AG10803 (cell line): Measurements from ENCODE around the gene UGT1A8.

Experiments
- DNase-seq: peaks from one replicate; pipeline ENCODE4 v3.0.0; 2010; ENCODE audit warnings: low read depth
- H3K4me3 ChIP-seq: 2 replicates; pipeline ENCODE4 v1.5.1; 2011; ENCODE audit warnings: mild to moderate bottlenecking, low read length, control low read depth
- CTCF ChIP-seq: conservative IDR thresholded peaks from 2 replicates; pipeline ENCODE4 v1.5.1; 2011; ENCODE audit warnings: mild to moderate bottlenecking, low read length, control low read depth, inconsistent platforms

Gene UGT1A8

DNA sequence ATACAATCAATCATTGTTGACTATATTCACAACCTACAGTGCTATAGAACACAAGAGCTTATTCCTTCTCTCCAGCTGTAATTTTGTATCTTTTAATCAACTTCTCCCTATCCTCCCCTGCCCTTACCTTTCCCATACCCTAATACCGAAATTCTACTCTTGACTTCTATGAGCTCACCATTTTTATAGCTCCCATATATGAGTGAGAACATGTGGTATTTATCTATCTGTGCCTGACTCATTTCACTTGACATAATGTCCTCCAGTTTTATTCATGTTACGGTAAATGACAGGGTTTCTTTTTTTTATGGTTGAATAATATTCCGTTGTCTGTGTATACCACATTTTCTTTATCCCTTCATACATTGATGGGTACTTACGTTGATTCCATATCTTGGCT lies 163.3 kb downstream of the UGT1A8 start:
- DNase-seq: no peak
- H3K4me3 ChIP-seq: no peak overlapping the region
- no peak for TF ChIP-seq CTCF

GRCh38 chr2:233789554-233789953 lies 172.1 kb downstream of the UGT1A8 start:
- H3K4me3 ChIP-seq: no peak overlapping the region
- DNase-seq: no peak
- no peak for TF ChIP-seq CTCF

- H3K4me3 ChIP-seq: no peak overlapping the region
- DNase-seq: no peak
- no peak for TF ChIP-seq CTCF
Measured at GRCh38 chr2:233791151-233791882, 173.9 kb downstream of the UGT1A8 start.

GRCh38 chr2:233791883-233792329 lies 174.5 kb downstream of the UGT1A8 start:
- H3K4me3 ChIP-seq: no peak overlapping the region
- DNase-seq: no peak
- no peak for TF ChIP-seq CTCF

DNA sequence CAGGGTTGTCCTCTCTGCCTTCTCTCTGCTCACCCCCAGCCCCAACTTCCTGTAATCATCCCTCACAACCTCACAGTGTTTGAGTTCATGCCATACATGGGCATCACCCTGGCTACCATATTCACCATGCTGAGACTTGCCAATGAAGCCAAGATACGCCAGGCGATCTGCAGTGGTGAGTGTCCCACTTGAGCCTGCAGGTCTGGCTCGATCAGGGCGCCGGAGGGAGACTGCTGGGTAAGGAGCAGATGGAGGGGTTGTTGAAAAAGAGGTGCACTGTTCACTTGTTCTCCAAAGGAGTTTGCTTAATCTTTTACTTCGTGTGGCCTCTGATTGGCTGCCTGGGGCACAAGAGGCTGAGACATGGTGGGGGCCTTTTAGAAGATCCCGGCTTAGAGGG lies 175.3 kb downstream of the UGT1A8 start:
- no peak for TF ChIP-seq CTCF
- DNase-seq: no peak
- H3K4me3 ChIP-seq: no peak overlapping the region

DNA sequence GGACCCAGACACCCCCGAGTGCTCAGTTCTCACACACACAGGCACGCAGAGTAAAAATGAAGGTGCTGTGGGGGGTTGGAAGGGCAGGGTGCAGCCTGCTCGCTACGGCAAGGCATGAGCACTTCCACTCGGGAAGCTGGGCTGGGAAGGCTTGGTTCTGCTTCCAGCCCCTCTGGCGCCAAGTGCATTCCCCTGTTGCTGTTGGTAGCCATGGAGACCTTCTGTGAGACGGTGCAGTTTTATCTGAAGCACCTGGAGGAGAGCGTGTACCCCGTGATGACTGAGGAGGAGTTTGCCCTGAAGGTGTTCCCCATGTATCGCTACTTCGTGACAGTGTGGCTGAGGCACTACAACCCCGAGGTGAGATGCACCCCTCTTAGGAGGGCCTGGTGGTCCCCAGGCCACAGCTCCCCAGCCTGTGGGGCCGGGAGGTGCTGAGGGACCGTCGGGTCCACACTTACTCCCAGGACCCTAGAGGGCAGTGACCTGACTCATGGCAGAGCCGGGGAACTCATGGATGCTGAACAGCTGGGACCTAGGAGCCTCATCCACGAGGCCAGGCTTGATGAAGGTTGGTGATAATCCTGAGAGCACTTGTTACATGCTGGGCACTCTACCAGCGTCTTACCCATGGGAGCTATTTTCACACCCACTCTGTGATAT lies 176.2 kb downstream of the UGT1A8 start:
- no peak overlapping the region for H3K4me3 ChIP-seq
- DNase-seq: no peak
- no peak for TF ChIP-seq CTCF

DNA sequence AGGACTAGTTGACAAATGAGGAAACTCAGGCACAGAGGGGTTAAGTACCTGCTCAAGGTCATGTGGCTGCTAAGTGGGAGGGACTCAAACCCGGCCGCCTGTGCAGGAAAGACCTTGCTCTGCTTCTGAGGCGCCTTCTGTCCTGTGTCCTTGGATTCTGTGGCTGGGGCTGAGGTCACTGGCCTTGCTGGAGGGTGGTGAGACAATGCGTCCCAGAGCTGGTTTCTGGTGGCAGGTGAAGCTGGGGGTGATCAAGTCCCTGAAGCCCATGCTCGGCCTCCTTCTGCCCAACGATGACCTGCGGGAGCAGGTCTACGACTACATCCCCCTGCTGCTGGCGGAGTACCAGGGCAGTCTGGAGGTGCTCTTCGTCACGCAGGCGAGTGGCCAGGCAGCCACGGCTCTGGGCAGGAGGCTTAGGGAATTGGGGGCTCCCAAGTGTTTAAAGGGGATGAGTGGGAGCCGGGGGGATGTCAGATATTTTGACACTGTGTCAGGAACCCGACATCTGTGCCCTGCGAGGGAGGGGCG lies 176.8 kb downstream of the UGT1A8 start:
- TF ChIP-seq CTCF: no peak
- H3K4me3 ChIP-seq: no peak overlapping the region
- DNase-seq: no peak
